Endothelial cell of umbilical vein (primary cell): Measurements from ENCODE around the gene PAPLN.

ENCODE experiments used
- EZH2 ChIP-seq: IDR thresholded peaks from 2 replicates; pipeline ENCODE4 v1.6.1; 2012; ENCODE audit warnings: borderline replicate concordance, low read depth, mild to moderate bottlenecking, moderate library complexity, low read length, inconsistent platforms; ENCODE audit not compliant: severe bottlenecking
- JUN ChIP-seq: IDR thresholded peaks from 2 replicates; pipeline ENCODE4 v1.6.1; 2011; ENCODE audit warnings: borderline replicate concordance, low read depth; ENCODE audit not compliant: insufficient read length, insufficient read depth
- MYC ChIP-seq: IDR thresholded peaks from one replicate; pipeline ENCODE4 v1.6.1; 2011; ENCODE audit warnings: mild to moderate bottlenecking, low read depth, low read length
- POLR2A ChIP-seq: IDR thresholded peaks from 2 replicates; pipeline ENCODE4 v1.6.1; 2012; ENCODE audit warnings: low read depth, mild to moderate bottlenecking, control low read depth, low read length
- POLR2AphosphoS5 ChIP-seq: IDR thresholded peaks from 2 replicates; pipeline ENCODE4 v1.6.1; 2012; ENCODE audit warnings: low read depth, mild to moderate bottlenecking, control low read depth, low read length, moderate library complexity; ENCODE audit not compliant: insufficient read depth
- TF ChIP-seq, protein P1 (sequence below), 2 donors: IDR thresholded peaks; 1 replicate in 1 of 2; 2 replicates in 1 of 2; pipeline ENCODE4 v1.5.1; 2011; ENCODE audit warnings: low read length in 2 of 2, mild to moderate bottlenecking in 2 of 2, moderate library complexity in 2 of 2, control low read depth in 1 of 2, inconsistent platforms in 1 of 2, low read depth in 1 of 2; ENCODE audit not compliant: insufficient read depth in 1 of 2; ENCODE audit errors: extremely low read depth in 1 of 2
- TF ChIP-seq, protein P2 (sequence below): IDR thresholded peaks from 2 replicates; pipeline ENCODE4 v1.6.1; 2011; ENCODE audit not compliant: insufficient read depth, insufficient read length

DNA sequence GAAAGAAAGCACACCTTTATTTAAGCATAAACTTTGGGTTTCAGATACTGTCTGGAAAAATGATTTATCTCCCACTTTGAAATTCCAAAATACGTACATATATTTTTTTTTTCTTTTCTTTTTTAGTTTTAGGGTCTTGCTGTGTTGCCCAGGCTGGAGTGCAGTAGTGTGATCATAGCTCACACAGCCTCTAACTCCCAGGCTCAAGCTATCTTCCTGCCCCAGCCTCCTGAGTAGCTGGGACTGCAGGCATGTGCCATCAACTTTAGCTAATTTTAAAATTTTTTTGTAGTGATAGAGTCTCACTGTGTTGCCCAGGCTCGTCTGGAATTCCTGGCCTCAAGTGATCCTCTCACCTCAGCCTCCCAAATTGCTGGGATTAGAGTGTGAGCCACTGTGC lies 45.9 kb upstream of the PAPLN start:
- TF ChIP-seq, protein P1, sequence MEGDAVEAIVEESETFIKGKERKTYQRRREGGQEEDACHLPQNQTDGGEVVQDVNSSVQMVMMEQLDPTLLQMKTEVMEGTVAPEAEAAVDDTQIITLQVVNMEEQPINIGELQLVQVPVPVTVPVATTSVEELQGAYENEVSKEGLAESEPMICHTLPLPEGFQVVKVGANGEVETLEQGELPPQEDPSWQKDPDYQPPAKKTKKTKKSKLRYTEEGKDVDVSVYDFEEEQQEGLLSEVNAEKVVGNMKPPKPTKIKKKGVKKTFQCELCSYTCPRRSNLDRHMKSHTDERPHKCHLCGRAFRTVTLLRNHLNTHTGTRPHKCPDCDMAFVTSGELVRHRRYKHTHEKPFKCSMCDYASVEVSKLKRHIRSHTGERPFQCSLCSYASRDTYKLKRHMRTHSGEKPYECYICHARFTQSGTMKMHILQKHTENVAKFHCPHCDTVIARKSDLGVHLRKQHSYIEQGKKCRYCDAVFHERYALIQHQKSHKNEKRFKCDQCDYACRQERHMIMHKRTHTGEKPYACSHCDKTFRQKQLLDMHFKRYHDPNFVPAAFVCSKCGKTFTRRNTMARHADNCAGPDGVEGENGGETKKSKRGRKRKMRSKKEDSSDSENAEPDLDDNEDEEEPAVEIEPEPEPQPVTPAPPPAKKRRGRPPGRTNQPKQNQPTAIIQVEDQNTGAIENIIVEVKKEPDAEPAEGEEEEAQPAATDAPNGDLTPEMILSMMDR (IDR thresholded peaks at IDR 0.05; ENCODE audit: extremely low read depth in 1 of 2, insufficient read depth in 1 of 2, low read depth in 1 of 2, low read length in 2 of 2) = no peak
- TF ChIP-seq POLR2A (no peak), EZH2 (no peak), POLR2AphosphoS5 (no peak), MYC (no peak), JUN (no peak)
- TF ChIP-seq, protein P2, sequence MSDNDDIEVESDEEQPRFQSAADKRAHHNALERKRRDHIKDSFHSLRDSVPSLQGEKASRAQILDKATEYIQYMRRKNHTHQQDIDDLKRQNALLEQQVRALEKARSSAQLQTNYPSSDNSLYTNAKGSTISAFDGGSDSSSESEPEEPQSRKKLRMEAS = no peak
